CD8-positive, alpha-beta memory T cell (primary cell): ENCODE results near the gene ARF3. TPM values are rescaled to one million over a fixed set of nuclear protein-coding genes. Genes with fewer than 3 reads are reported as not detected.
"Not testable (repeated sequence)": the region's sequence is repeated elsewhere in the genome, so short reads cannot be mapped to it uniquely, and the experiment has no call there.

Experiments used
- CTCF ChIA-PET: fragments of 350-600 bp; sonication (Branson Sonifier 250); formaldehyde crosslinking; loops from one replicate; lab custom pipeline; 2021; ENCODE audit warnings: antibody characterized with exemption; lab: Charles Lee
- POLR2A ChIA-PET: fragments of 350-600 bp; sonication (Branson Sonifier 250); formaldehyde crosslinking; loops from one replicate; lab custom pipeline; 2021; ENCODE audit warnings: antibody characterized with exemption; lab: Charles Lee
- DNase-seq, 5 donors: peaks; one replicate each; pipeline versions ENCODE4 v3.0.0 to v3.0.0-alpha.2; 2020 to 2022; ENCODE audit warnings: mixed read lengths in 1 of 5
- H3K27ac ChIP-seq: one replicate; pipeline ENCODE4 v1.7.0; 2013; ENCODE audit warnings: low read depth, mild to moderate bottlenecking, low read length, moderate library complexity
- H3K27me3 ChIP-seq: 2 replicates; pipeline ENCODE4 v1.7.0; 2013; ENCODE audit warnings: low read length, mild to moderate bottlenecking; ENCODE audit not compliant: insufficient read depth, poor library complexity, severe bottlenecking
- H3K36me3 ChIP-seq: 2 replicates; pipeline ENCODE4 v1.7.0; 2013; ENCODE audit warnings: mild to moderate bottlenecking, low read length, moderate library complexity; ENCODE audit not compliant: insufficient read depth
- H3K4me1 ChIP-seq: 2 replicates; pipeline ENCODE4 v1.7.0; 2013; ENCODE audit warnings: mild to moderate bottlenecking, low read length, moderate library complexity; ENCODE audit not compliant: insufficient read depth
- H3K4me3 ChIP-seq: 2 replicates; pipeline ENCODE4 v1.7.0; 2013; ENCODE audit warnings: mild to moderate bottlenecking, low read length
- H3K9me3 ChIP-seq: 2 replicates; pipeline ENCODE4 v1.7.0; 2013; ENCODE audit warnings: mild to moderate bottlenecking, low read length
- H3K27ac Mint-ChIP-seq, 8 donors: one replicate each; pipeline ENCODE4 v1.8.0; 2020 to 2021; ENCODE audit warnings: mixed read lengths in 8 of 8, mild to moderate bottlenecking in 6 of 8, inconsistent platforms in 3 of 8, moderate library complexity in 3 of 8
- H3K27me3 Mint-ChIP-seq, 2 donors: one replicate each; pipeline ENCODE4 v1.8.0; 2020 to 2021; ENCODE audit warnings: mixed read lengths in 2 of 2, mild to moderate bottlenecking in 1 of 2, moderate library complexity in 1 of 2
- H3K36me3 Mint-ChIP-seq, 3 donors: one replicate each; pipeline ENCODE4 v1.8.0; 2020 to 2021; ENCODE audit warnings: mixed read lengths in 3 of 3, inconsistent platforms in 1 of 3, mild to moderate bottlenecking in 1 of 3
- H3K4me1 Mint-ChIP-seq, 3 donors: one replicate each; pipeline ENCODE4 v1.8.0; 2020 to 2021; ENCODE audit warnings: mixed read lengths in 3 of 3, inconsistent platforms in 1 of 3, mild to moderate bottlenecking in 1 of 3
- H3K4me3 Mint-ChIP-seq, 7 donors: one replicate each; pipeline ENCODE4 v1.8.0; 2020 to 2021; ENCODE audit warnings: mixed read lengths in 7 of 7, mild to moderate bottlenecking in 6 of 7, moderate library complexity in 4 of 7, inconsistent platforms in 2 of 7
- H3K9me3 Mint-ChIP-seq, 5 donors: one replicate each; pipeline ENCODE4 v1.8.0; 2020 to 2022; ENCODE audit warnings: mixed read lengths in 5 of 5, mild to moderate bottlenecking in 3 of 5, moderate library complexity in 2 of 5, inconsistent platforms in 1 of 5
- polyA plus RNA-seq: library from polyadenylated mRNA; unstranded; fragments of 300-500 nt; fragmentation: Illumina TruSeq; gene quantifications from one replicate; pipeline ENCODE4 v1.2.3, GENCODE V29; 2021
- total RNA-seq, 2 experiments: library from RNA; stranded (reverse); gene quantifications; one replicate each; pipeline ENCODE4 v1.2.3, GENCODE V29; 2021

Gene ARF3
- total and polyA plus RNA-seq, 3 experiments from 2014 or later = 24.5 to 91.8 (median 91.5) TPM

GRCh38 chr12:48925304-48926011, 31.8 kb downstream of the ARF3 start, which contains the start of gene FKBP11:
FKBP11 (minus strand) TSS chr12:48925492; CDS start chr12:48925428, 64 bp downstream.
- H3K9me3 ChIP-seq = no peaks in the 10 kb centered on the region
- H3K9me3 Mint-ChIP-seq = no peaks in the 10 kb centered on the region
- DNase-seq = peak; percentile 76 to 88 (median 86)
- H3K27me3 Mint-ChIP-seq = no peaks in the 10 kb centered on the region
- H3K27ac Mint-ChIP-seq = peak within 1 kb of the TSS; percentile 91 to 100 (median 98)
- ChIA-PET POLR2A (interaction anchor here (1.0 to 2.4 kb wide), 9 partner anchors 8 to 73 kb away, joined by 3 to 20 read pairs (median 8); partner anchors contain the start of genes ARF3, DDX23, RND1 and WNT1), CTCF (interaction anchor here (1.0 to 7.9 kb wide), 20 partner anchors 11 to 119 kb away, joined by 3 to 129 read pairs (median 6); partner anchors contain the start of genes ARF3, DDX23, WNT1 and WNT10B)
- H3K36me3 Mint-ChIP-seq = peaks cover 15 to 61% (median 26%) of the 10 kb centered on the region in 3 donors
- no peaks in the 10 kb centered on the region for H3K27me3 ChIP-seq
- H3K36me3 ChIP-seq = peaks cover 9% of the 10 kb centered on the region
- H3K4me1 ChIP-seq = peaks cover 12% of the 10 kb centered on the region
- peaks cover 58 to 71% (median 68%) of the 10 kb centered on the region in 3 donors for H3K4me1 Mint-ChIP-seq
- peak within 1 kb of the TSS; percentile 90 for H3K27ac ChIP-seq
- peak within 1 kb of the TSS; percentile 96 for H3K4me3 ChIP-seq
- peak within 1 kb of the TSS; percentile 88 to 98 (median 96) for H3K4me3 Mint-ChIP-seq

- ChIA-PET POLR2A (interaction anchor here (1.0 to 2.4 kb wide), 10 partner anchors 9 to 73 kb away, joined by 3 to 20 read pairs (median 8); partner anchors contain the start of genes ARF3, DDX23, RND1 and WNT1), CTCF (interaction anchor here (0.5 to 7.9 kb wide), 27 partner anchors 11 to 159 kb away, joined by 3 to 129 read pairs (median 5); partner anchors contain the start of genes ARF3, DDX23, WNT1 and WNT10B)
- Histone ChIP-seq H3K27me3 (no peaks in the 10 kb centered on the region), H3K4me3 (peak overlapping the region; percentile 96), H3K27ac (peak overlapping the region; percentile 90), H3K9me3 (no peaks in the 10 kb centered on the region), H3K4me1 (peaks cover 12% of the 10 kb centered on the region), H3K36me3 (peaks cover 9% of the 10 kb centered on the region)
- DNase-seq = peak; percentile 63 to 86 (median 81)
- Mint-ChIP-seq H3K9me3 (no peaks in the 10 kb centered on the region), H3K36me3 (peaks cover 14 to 55% (median 22%) of the 10 kb centered on the region in 3 donors), H3K4me1 (peaks cover 53 to 64% (median 62%) of the 10 kb centered on the region in 3 donors), H3K27me3 (no peaks in the 10 kb centered on the region), H3K27ac (peak overlapping the region; percentile 91 to 100 (median 98)), H3K4me3 (peak overlapping the region; percentile 88 to 98 (median 96))
These were observed 32.5 kb downstream of the ARF3 start for GRCh38 chr12:48924617-48925303.

- peaks cover 29% of the 10 kb centered on the region for H3K4me1 ChIP-seq
- ChIA-PET CTCF (interaction anchor here (1.1 to 7.9 kb wide), 10 partner anchors 10 to 73 kb away, joined by 4 to 129 read pairs (median 11); partner anchors contain the start of genes DDX23 and WNT1), POLR2A (interaction anchor here (1.9 kb wide), 1 partner anchor 57 kb away, joined by 4 read pairs; no protein-coding TSS in a partner anchor)
- no peaks in the 10 kb centered on the region for H3K27me3 ChIP-seq
- H3K9me3 Mint-ChIP-seq = no peaks in the 10 kb centered on the region
- no peaks in the 10 kb centered on the region for H3K9me3 ChIP-seq
- H3K27me3 Mint-ChIP-seq = no peaks in the 10 kb centered on the region
- H3K4me3 Mint-ChIP-seq = peak overlapping the region in 5 of 7 donors; percentile 5 to 88 (median 45)
- peak overlapping the region; percentile 50 to 100 (median 98) for H3K27ac Mint-ChIP-seq
- peaks cover 9% of the 10 kb centered on the region for H3K36me3 ChIP-seq
- no peak overlapping the region for H3K4me3 ChIP-seq
- no peak overlapping the region for H3K27ac ChIP-seq
- H3K36me3 Mint-ChIP-seq = peaks cover 10 to 51% (median 23%) of the 10 kb centered on the region in 3 donors
- H3K4me1 Mint-ChIP-seq = peaks cover 56 to 70% (median 66%) of the 10 kb centered on the region in 3 donors
- DNase-seq = no peak
These were observed 34.2 kb downstream of the ARF3 start for GRCh38 chr12:48923117-48923516.

GRCh38 chr12:48917857-48918537, 39.3 kb downstream of the ARF3 start:
- peaks cover 10 to 26% (median 15%) of the 10 kb centered on the region in 3 donors for H3K36me3 Mint-ChIP-seq
- no peaks in the 10 kb centered on the region for H3K27me3 Mint-ChIP-seq
- DNase-seq = peak; percentile 16 to 67 (median 47)
- Histone ChIP-seq H3K4me1 (peaks cover 31% of the 10 kb centered on the region), H3K9me3 (no peaks in the 10 kb centered on the region), H3K27me3 (no peaks in the 10 kb centered on the region), H3K4me3 (peak overlapping the region; percentile 65), H3K36me3 (peaks cover 4% of the 10 kb centered on the region), H3K27ac (peak overlapping the region; percentile 3)
- no peaks in the 10 kb centered on the region for H3K9me3 Mint-ChIP-seq
- H3K27ac Mint-ChIP-seq = peak overlapping the region; percentile 91 to 97 (median 94)
- ChIA-PET CTCF (interaction anchor here (1.0 to 2.1 kb wide), 8 partner anchors 12 to 103 kb away, joined by 3 to 11 read pairs (median 4); partner anchors contain the start of gene DDX23), POLR2A (interaction anchor here (0.6 to 1.0 kb wide), 4 partner anchors 11 to 62 kb away, joined by 3 read pairs; a partner anchor contains a TSS)
- peak overlapping the region; percentile 85 to 98 (median 93) for H3K4me3 Mint-ChIP-seq
- peaks cover 41 to 53% (median 46%) of the 10 kb centered on the region in 3 donors for H3K4me1 Mint-ChIP-seq

GRCh38 chr12:48910196-48910595, 47.1 kb downstream of the ARF3 start:
- POLR2A ChIA-PET = no interaction called here
- H3K4me3 Mint-ChIP-seq = no peak overlapping the region
- DNase-seq = no peak
- no peaks in the 10 kb centered on the region for H3K9me3 ChIP-seq
- H3K27ac Mint-ChIP-seq = no peak overlapping the region
- H3K27ac ChIP-seq = no peak overlapping the region
- no peaks in the 10 kb centered on the region for H3K36me3 Mint-ChIP-seq
- CTCF ChIA-PET = interaction anchor here (1.1 to 2.3 kb wide), 3 partner anchors 26 to 68 kb away, joined by 3 to 11 read pairs (median 4); partner anchors contain the start of genes DDX23 and WNT1
- H3K4me3 ChIP-seq = no peak overlapping the region
- no peaks in the 10 kb centered on the region for H3K9me3 Mint-ChIP-seq
- no peaks in the 10 kb centered on the region for H3K36me3 ChIP-seq
- H3K4me1 ChIP-seq = no peaks in the 10 kb centered on the region
- no peaks in the 10 kb centered on the region for H3K27me3 ChIP-seq
- no peaks in the 10 kb centered on the region for H3K27me3 Mint-ChIP-seq
- H3K4me1 Mint-ChIP-seq = no peaks in the 10 kb centered on the region

GRCh38 chr12:48909698-48910097, 47.6 kb downstream of the ARF3 start:
- H3K27me3 Mint-ChIP-seq, H3K4me3 ChIP-seq, H3K27ac ChIP-seq, H3K9me3 Mint-ChIP-seq, H3K27ac Mint-ChIP-seq, H3K36me3 Mint-ChIP-seq, H3K36me3 ChIP-seq, H3K4me1 Mint-ChIP-seq, H3K27me3 ChIP-seq, H3K9me3 ChIP-seq, H3K4me3 Mint-ChIP-seq, H3K4me1 ChIP-seq, POLR2A ChIA-PET, DNase-seq: not testable (repeated sequence)
- CTCF ChIA-PET = interaction anchor here (1.6 kb wide), 1 partner anchor 26 kb away, joined by 4 read pairs; no protein-coding TSS in a partner anchor

GRCh38 chr12:48907245-48907644, 50.0 kb downstream of the ARF3 start:
- ChIA-PET CTCF (interaction anchor here (0.9 to 1.6 kb wide), 2 partner anchors 17 to 81 kb away, joined by 3 to 4 read pairs; no protein-coding TSS in a partner anchor), POLR2A (no interaction called here)
- H3K4me1 Mint-ChIP-seq = peaks cover 3 to 14% (median 4%) of the 10 kb centered on the region in 3 donors
- Histone ChIP-seq H3K4me3 (no peak overlapping the region), H3K27me3 (no peaks in the 10 kb centered on the region), H3K4me1 (peaks cover 6% of the 10 kb centered on the region), H3K36me3 (no peaks in the 10 kb centered on the region), H3K27ac (no peak overlapping the region), H3K9me3 (no peaks in the 10 kb centered on the region)
- H3K27ac Mint-ChIP-seq = no peak overlapping the region
- H3K9me3 Mint-ChIP-seq = no peaks in the 10 kb centered on the region
- peak overlapping the region in 1 of 7 donors; percentile 74 for H3K4me3 Mint-ChIP-seq
- no peak for DNase-seq
- no peaks in the 10 kb centered on the region for H3K36me3 Mint-ChIP-seq
- no peaks in the 10 kb centered on the region for H3K27me3 Mint-ChIP-seq
